OCI-LY1 (cell line): ENCODE results near the gene KIF15.
A peak's percentile ranks its signal among the peaks of the same experiment; 100 is the strongest.

Source experiments
- H2AFZ ChIP-seq: fragments of 200-600 bp; sonication (generic), shearing (Covaris generic); 2 replicates; pipeline ENCODE4 v1.6.0; 2014; ENCODE audit warnings: antibody characterized with exemption, mild to moderate bottlenecking, low read length
- H3F3A ChIP-seq: fragments of 200-600 bp; sonication (generic), shearing (Covaris generic); 2 replicates; pipeline ENCODE4 v1.6.0; 2014; ENCODE audit warnings: mild to moderate bottlenecking, antibody characterized with exemption, low read length, moderate library complexity; ENCODE audit not compliant: insufficient read depth
- H3K27ac ChIP-seq: fragments of 200-600 bp; sonication (generic); 2 replicates; pipeline ENCODE4 v1.5.1; 2014; ENCODE audit warnings: low read length, mixed run types, mild to moderate bottlenecking, low read depth; ENCODE audit not compliant: poor library complexity, severe bottlenecking
- H3K27me3 ChIP-seq: fragments of 200-600 bp; sonication (generic); 2 replicates; pipeline ENCODE4 v1.6.0; 2014; ENCODE audit warnings: antibody characterized with exemption, mild to moderate bottlenecking, low read length, moderate library complexity; ENCODE audit not compliant: insufficient read depth
- H3K36me3 ChIP-seq: fragments of 200-600 bp; sonication (generic); 2 replicates; pipeline ENCODE4 v1.6.1; 2014; ENCODE audit warnings: mild to moderate bottlenecking, antibody characterized with exemption, low read length, moderate library complexity, mixed read lengths; ENCODE audit not compliant: insufficient read depth
- H3K4me1 ChIP-seq: fragments of 200-600 bp; sonication (generic); 2 replicates; pipeline ENCODE4 v1.5.1; 2014; ENCODE audit warnings: mild to moderate bottlenecking, low read length, moderate library complexity; ENCODE audit not compliant: insufficient read depth, severe bottlenecking
- H3K4me2 ChIP-seq: fragments of 200-600 bp; sonication (generic), shearing (Covaris generic); 2 replicates; pipeline ENCODE4 v1.6.1; 2014; ENCODE audit warnings: low read length
- H3K4me3 ChIP-seq: fragments of 200-600 bp; sonication (generic); 2 replicates; pipeline ENCODE4 v1.5.1; 2014; ENCODE audit warnings: low read length, low read depth, mild to moderate bottlenecking, mixed read lengths; ENCODE audit not compliant: poor library complexity, severe bottlenecking
- H3K79me2 ChIP-seq: fragments of 200-600 bp; shearing (Covaris generic); 2 replicates; pipeline ENCODE4 v1.6.1; 2016; ENCODE audit warnings: mixed run types, low read length, mixed read lengths; ENCODE audit not compliant: insufficient read depth
- H3K9ac ChIP-seq: fragments of 200-600 bp; sonication (generic), shearing (Covaris generic); 2 replicates; pipeline ENCODE4 v1.6.1; 2014; ENCODE audit warnings: mild to moderate bottlenecking, low read length, mixed read lengths
- H3K9me2 ChIP-seq: fragments of 200-600 bp; sonication (generic), shearing (Covaris generic); 2 replicates; pipeline ENCODE4 v1.6.1; 2014; ENCODE audit warnings: low read depth, mild to moderate bottlenecking, low read length, mixed read lengths
- H3K9me3 ChIP-seq: fragments of 200-600 bp; shearing (Covaris generic); 2 replicates; pipeline ENCODE4 v1.6.1; 2014; ENCODE audit warnings: low read length, mixed read lengths
- H4K20me1 ChIP-seq: fragments of 200-600 bp; sonication (generic), shearing (Covaris generic); 2 replicates; pipeline ENCODE4 v1.6.0; 2016; ENCODE audit warnings: mild to moderate bottlenecking, low read length; ENCODE audit not compliant: insufficient read depth
- EZH2 ChIP-seq: fragments of 200-600 bp; sonication (generic), shearing (Covaris generic); IDR thresholded peaks from 2 replicates; pipeline ENCODE4 v1.8.0; 2017; ENCODE audit warnings: borderline replicate concordance, mixed run types, mild to moderate bottlenecking, antibody characterized with exemption, low read length, moderate library complexity, mixed read lengths
- TF ChIP-seq, protein P1 (sequence below): fragments of 200-600 bp; sonication (generic), shearing (Covaris generic); IDR thresholded peaks from 2 replicates; pipeline ENCODE4 v1.5.1; 2017; ENCODE audit warnings: mild to moderate bottlenecking, antibody characterized with exemption, low read length, moderate library complexity, mixed read lengths

Gene KIF15

DNA sequence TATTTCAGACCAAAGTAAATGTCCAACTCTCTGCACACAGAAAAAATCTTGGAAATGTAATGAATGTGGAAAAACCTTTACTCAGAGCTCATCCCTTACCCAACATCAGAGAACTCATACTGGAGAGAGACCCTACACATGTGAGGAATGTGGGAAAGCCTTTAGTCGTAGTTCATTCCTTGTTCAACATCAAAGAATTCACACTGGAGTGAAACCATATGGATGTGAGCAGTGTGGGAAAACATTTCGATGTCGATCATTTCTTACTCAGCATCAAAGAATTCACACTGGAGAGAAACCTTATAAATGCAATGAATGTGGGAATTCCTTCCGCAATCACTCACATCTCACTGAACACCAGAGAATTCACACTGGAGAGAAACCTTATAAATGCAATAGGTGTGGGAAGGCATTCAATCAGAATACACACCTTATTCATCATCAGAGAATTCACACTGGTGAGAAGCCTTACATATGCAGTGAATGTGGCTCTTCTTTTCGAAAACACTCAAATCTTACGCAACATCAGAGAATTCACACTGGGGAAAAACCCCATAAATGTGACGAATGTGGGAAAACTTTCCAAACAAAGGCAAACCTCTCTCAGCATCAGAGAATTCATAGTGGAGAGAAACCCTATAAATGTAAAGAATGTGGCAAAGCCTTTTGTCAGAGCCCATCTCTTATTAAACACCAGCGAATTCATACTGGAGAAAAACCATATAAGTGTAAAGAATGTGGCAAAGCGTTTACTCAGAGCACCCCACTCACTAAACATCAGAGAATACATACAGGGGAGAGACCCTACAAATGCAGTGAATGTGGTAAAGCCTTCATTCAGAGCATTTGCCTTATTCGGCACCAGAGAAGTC is 40.1 kb upstream of the KIF15 start:
- H3K79me2 ChIP-seq: no peaks in the 10 kb centered on the region
- H3K9ac ChIP-seq: no peak overlapping the region
- no peaks in the 10 kb centered on the region for H3K27me3 ChIP-seq
- TF ChIP-seq, protein P1, sequence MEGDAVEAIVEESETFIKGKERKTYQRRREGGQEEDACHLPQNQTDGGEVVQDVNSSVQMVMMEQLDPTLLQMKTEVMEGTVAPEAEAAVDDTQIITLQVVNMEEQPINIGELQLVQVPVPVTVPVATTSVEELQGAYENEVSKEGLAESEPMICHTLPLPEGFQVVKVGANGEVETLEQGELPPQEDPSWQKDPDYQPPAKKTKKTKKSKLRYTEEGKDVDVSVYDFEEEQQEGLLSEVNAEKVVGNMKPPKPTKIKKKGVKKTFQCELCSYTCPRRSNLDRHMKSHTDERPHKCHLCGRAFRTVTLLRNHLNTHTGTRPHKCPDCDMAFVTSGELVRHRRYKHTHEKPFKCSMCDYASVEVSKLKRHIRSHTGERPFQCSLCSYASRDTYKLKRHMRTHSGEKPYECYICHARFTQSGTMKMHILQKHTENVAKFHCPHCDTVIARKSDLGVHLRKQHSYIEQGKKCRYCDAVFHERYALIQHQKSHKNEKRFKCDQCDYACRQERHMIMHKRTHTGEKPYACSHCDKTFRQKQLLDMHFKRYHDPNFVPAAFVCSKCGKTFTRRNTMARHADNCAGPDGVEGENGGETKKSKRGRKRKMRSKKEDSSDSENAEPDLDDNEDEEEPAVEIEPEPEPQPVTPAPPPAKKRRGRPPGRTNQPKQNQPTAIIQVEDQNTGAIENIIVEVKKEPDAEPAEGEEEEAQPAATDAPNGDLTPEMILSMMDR: no peak
- no peak for TF ChIP-seq EZH2
- H4K20me1 ChIP-seq: no peaks in the 10 kb centered on the region
- no peaks in the 10 kb centered on the region for H3F3A ChIP-seq
- H2AFZ ChIP-seq: no peak overlapping the region
- H3K9me3 ChIP-seq: peaks cover 46% of the 10 kb centered on the region
- no peaks in the 10 kb centered on the region for H3K36me3 ChIP-seq
- H3K4me1 ChIP-seq: no peaks in the 10 kb centered on the region
- no peak overlapping the region for H3K4me3 ChIP-seq
- H3K27ac ChIP-seq: no peak overlapping the region
- no peak overlapping the region for H3K4me2 ChIP-seq
- H3K9me2 ChIP-seq: no peaks in the 10 kb centered on the region

DNA sequence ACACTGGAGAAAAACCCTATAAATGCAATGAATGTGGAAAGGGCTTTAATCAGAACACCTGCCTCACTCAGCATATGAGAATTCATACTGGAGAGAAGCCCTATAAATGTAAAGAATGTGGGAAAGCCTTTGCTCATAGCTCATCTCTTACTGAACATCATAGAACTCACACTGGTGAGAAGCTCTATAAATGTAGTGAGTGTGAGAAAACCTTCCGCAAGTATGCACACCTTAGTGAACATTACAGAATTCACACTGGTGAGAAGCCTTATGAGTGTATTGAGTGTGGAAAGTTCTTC is 39.5 kb upstream of the KIF15 start:
- Histone ChIP-seq H3K4me3 (no peak overlapping the region), H4K20me1 (no peaks in the 10 kb centered on the region), H3K9ac (no peak overlapping the region), H3K27me3 (no peaks in the 10 kb centered on the region), H2AFZ (no peak overlapping the region), H3K79me2 (no peaks in the 10 kb centered on the region), H3K9me3 (peaks cover 43% of the 10 kb centered on the region), H3K9me2 (no peaks in the 10 kb centered on the region), H3K4me1 (no peaks in the 10 kb centered on the region), H3K36me3 (no peaks in the 10 kb centered on the region), H3K4me2 (no peak overlapping the region), H3F3A (no peaks in the 10 kb centered on the region), H3K27ac (no peak overlapping the region)
- TF ChIP-seq, protein P1: no peak
- no peak for TF ChIP-seq EZH2

DNA sequence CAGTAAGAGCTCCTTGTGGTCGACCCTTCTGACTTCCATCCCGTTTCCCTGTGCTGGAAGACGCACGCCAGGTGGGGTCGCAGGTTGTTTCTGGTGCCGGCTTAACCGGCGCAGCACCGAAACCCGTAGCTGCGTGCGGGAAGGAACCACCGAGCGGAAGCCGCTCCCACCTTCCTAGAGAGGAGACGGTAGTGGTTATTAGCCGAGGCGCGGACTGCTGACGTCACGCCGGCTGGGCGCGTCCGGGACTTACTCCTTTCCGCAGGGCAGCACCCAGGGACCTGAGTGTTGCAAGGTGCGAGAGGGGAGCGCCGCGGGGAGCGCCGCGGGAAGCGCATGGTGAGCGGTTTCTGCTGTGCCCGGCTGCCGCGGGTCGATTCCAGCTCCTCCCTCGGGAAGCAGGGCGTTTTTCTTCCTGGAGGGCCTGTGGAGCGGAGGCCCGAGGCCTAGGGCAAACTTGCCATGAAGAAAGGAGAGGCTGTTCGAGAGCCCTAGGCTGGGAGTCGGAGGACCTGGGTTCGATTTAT is 32.1 kb upstream of the KIF15 start, which contains the start of gene ZNF501:
Gene ZNF501, plus strand, starts transcription at position 252 of the 527 bp plus-strand sequence. CDS start 4,787 bp downstream, outside the sequence.
- Histone ChIP-seq H3K4me1 (no peaks in the 10 kb centered on the region), H3K4me3 (peak within 1 kb of the TSS; percentile 7), H3K4me2 (peak within 1 kb of the TSS; percentile 16; the same call in 1 of the 2 replicates), H2AFZ (no peak within 1 kb of the TSS), H3K79me2 (no peaks in the 10 kb centered on the region), H3K9ac (no peak within 1 kb of the TSS), H3K9me3 (peaks cover 26% of the 10 kb centered on the region), H4K20me1 (no peaks in the 10 kb centered on the region), H3K9me2 (no peaks in the 10 kb centered on the region), H3K27me3 (no peaks in the 10 kb centered on the region), H3F3A (no peaks in the 10 kb centered on the region), H3K27ac (no peak within 1 kb of the TSS), H3K36me3 (no peaks in the 10 kb centered on the region)
- no peak for TF ChIP-seq EZH2
- TF ChIP-seq, protein P1: no peak
